ENCODE data around the gene KIF17.

DNA sequence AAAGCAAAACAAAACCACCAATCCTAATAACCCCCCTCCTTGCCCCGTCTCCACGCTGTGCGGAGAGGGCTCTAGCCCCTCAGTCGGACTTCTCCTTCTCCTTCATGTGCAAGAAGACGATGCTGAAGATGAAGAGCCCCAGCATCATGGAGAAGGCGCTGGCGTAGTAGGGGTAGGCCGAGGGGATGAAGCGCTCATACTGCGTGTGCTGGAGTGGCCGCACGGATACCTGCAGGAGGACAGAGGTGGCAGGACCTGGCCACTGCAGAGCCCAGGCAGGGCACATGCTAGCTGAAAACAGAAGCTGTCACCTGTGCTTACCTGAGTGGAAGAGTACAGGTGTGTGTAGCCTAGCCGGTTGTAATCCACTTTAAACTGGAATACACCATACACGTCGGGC, 65.5 kb downstream of the KIF17 start:
- no peak for TF ChIP-seq MXI1 (IDR thresholded peaks at IDR 0.05; ENCODE audit: borderline replicate concordance, low read depth, low read length)
- TF ChIP-seq, protein P1, sequence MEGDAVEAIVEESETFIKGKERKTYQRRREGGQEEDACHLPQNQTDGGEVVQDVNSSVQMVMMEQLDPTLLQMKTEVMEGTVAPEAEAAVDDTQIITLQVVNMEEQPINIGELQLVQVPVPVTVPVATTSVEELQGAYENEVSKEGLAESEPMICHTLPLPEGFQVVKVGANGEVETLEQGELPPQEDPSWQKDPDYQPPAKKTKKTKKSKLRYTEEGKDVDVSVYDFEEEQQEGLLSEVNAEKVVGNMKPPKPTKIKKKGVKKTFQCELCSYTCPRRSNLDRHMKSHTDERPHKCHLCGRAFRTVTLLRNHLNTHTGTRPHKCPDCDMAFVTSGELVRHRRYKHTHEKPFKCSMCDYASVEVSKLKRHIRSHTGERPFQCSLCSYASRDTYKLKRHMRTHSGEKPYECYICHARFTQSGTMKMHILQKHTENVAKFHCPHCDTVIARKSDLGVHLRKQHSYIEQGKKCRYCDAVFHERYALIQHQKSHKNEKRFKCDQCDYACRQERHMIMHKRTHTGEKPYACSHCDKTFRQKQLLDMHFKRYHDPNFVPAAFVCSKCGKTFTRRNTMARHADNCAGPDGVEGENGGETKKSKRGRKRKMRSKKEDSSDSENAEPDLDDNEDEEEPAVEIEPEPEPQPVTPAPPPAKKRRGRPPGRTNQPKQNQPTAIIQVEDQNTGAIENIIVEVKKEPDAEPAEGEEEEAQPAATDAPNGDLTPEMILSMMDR (conservative IDR thresholded peaks at IDR 0.05; ENCODE audit: low read depth, low read length): no peak
- no peak for TF ChIP-seq RAD21 (IDR thresholded peaks at IDR 0.05; ENCODE audit: low read length)
- TF ChIP-seq CEBPB (IDR thresholded peaks at IDR 0.05; ENCODE audit: low read depth, low read length): no peak
- no peak for TF ChIP-seq POLR2A (IDR thresholded peaks at IDR 0.05; ENCODE audit: low read depth, low read length)

Data from IMR-90 (cell line).